Cardiac fibroblast (primary cell): ENCODE results near the gene VPS33A.

ENCODE experiments used
- DNase-seq, 2 donors: peaks; one replicate each; pipeline versions ENCODE4 v3.0.0 to v3.0.0-alpha.2; 2010; ENCODE audit warnings: low read depth in 2 of 2
- H3K4me3 ChIP-seq, 2 donors: replicated peaks in 1 of 2; 1 replicate in 1 of 2; 2 replicates in 1 of 2; pipeline ENCODE4 v1.5.1; 2011; ENCODE audit warnings: low read depth in 2 of 2, low read length in 2 of 2, mild to moderate bottlenecking in 2 of 2, moderate library complexity in 1 of 2
- CTCF ChIP-seq: IDR thresholded peaks from one replicate; pipeline ENCODE4 v1.5.1; 2011; ENCODE audit warnings: low read depth, mild to moderate bottlenecking, low read length, inconsistent platforms

The VPS33A gene

GRCh38 chr12:122266230-122266901 is at the start of gene VPS33A:
VPS33A (minus strand) TSS chr12:122266494; CDS start chr12:122266408, 86 bp downstream.
- H3K4me3 ChIP-seq = peak within 1 kb of the TSS; percentile 95 to 97
- TF ChIP-seq CTCF = no peak
- peak; percentile 98 to 99 for DNase-seq

- DNase-seq = no peak
- no peak for TF ChIP-seq CTCF
- no peak overlapping the region for H3K4me3 ChIP-seq
Observed at GRCh38 chr12:122312926-122313325, 46.6 kb upstream of the VPS33A start.

GRCh38 chr12:122311696-122312095 is 45.4 kb upstream of the VPS33A start:
- H3K4me3 ChIP-seq = no peak overlapping the region
- no peak for DNase-seq
- TF ChIP-seq CTCF = no peak

- no peak for DNase-seq
- TF ChIP-seq CTCF = no peak
- H3K4me3 ChIP-seq = no peak overlapping the region
Observed at GRCh38 chr12:122310626-122311333, 44.5 kb upstream of the VPS33A start.

- TF ChIP-seq CTCF = no peak
- H3K4me3 ChIP-seq = no peak overlapping the region
- DNase-seq = no peak
Observed at GRCh38 chr12:122309564-122310121, 43.3 kb upstream of the VPS33A start.

GRCh38 chr12:122308811-122309210 is 42.5 kb upstream of the VPS33A start:
- DNase-seq = peak in 1 of 2 donors; percentile 52
- TF ChIP-seq CTCF = no peak
- H3K4me3 ChIP-seq = no peak overlapping the region
